HG02840 (cell line): ENCODE results near the gene CYSTM1.

Source experiments
- ATAC-seq: cut with Tn5 transposase; IDR thresholded peaks from one replicate; pipeline ENCODE4 v1.9.1; 2021; ENCODE audit warnings: mild to moderate bottlenecking, moderate library complexity, moderate number of reproducible peaks; ENCODE audit not compliant: unreplicated experiment, low FRiP score

The CYSTM1 gene

GRCh38 chr5:140249536-140249935 is 74.5 kb downstream of the CYSTM1 start:
- ATAC-seq = no peak

GRCh38 chr5:140250386-140250785 is 75.4 kb downstream of the CYSTM1 start:
- no peak for ATAC-seq

GRCh38 chr5:140251527-140251973 is 76.6 kb downstream of the CYSTM1 start:
- ATAC-seq = no peak

DNA sequence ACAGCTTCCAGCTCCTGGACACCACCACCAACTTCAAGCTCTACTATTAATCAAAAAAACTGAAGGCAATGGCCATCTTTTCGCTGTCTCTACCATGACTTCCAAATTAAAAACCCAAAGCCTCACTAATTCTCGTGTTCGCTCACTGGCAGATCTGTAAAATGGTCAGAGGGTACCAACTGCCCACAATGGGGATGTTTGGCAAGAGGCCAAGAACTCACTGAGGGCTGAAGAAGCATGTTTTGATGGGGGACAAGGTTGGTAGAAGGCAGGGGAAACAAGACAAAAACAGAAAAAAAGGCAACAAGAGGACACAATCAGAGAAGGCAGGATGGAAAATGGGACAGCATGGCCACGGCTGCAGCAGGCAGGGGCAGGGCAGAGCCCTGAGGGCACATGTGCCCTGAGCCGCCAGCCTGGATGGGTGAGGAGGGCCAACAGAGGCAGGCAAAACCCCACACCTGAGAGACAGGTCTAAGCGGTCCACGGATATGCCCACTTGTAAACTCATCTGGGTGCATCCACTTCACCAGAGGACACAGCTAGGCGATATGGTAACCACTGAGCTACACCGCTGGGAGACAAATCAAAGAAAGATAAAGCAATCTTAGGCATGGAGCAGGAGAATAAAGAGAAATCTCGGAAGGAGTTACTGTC is 77.6 kb downstream of the CYSTM1 start:
- no peak for ATAC-seq

- no peak for ATAC-seq
Measured at GRCh38 chr5:140253985-140254384, 79.0 kb downstream of the CYSTM1 start.

- ATAC-seq = no peak
Measured at GRCh38 chr5:140255460-140256157, 80.6 kb downstream of the CYSTM1 start.

- ATAC-seq = no peak
Measured at GRCh38 chr5:140256726-140257125, 81.7 kb downstream of the CYSTM1 start.

DNA sequence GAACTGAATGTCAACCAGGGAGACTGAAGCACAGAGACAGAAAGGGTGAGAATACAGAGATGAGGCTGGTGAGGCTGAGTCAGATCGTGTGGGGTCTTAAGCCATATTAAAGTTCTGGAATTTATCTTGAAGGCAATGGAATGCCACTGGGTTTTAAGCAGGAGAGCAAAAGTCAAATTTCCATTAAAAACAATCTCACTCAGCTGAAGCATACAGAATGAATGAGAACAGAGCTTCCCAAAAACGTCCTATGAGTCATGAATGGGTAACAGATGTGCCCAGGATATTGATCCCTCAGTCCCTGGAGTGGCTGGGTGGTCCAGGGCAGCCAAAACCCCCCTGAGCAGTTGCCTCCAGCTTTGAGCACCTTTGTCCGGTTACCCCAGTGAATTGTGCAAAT is 83.0 kb downstream of the CYSTM1 start:
- no peak for ATAC-seq

- ATAC-seq = no peak
Measured at GRCh38 chr5:140258873-140259272, 83.9 kb downstream of the CYSTM1 start.

DNA sequence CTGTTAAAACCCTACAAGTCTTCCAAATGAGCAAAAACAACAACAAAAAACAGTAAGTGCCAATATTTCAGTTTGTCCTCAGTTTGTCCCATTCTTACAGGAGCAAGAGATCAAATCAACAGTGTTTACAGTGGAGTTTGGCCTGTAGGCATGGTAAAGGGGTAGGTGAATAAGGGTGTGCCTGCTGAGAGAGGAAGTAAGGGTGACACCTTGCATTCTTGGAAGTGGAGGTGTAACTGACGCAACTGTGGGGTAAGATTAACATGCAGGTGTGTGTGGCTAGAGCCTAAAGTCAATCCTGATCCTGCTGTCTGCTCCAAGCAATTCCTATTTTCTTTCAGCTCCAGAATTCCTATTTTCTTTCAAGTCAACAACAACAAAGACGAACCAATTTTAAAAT is 84.5 kb downstream of the CYSTM1 start:
- no peak for ATAC-seq

- no peak for ATAC-seq
Measured at GRCh38 chr5:140260089-140260656, 85.2 kb downstream of the CYSTM1 start.

GRCh38 chr5:140261403-140262171 is 86.6 kb downstream of the CYSTM1 start:
- ATAC-seq = no peak

GRCh38 chr5:140262221-140262620 is 87.2 kb downstream of the CYSTM1 start:
- no peak for ATAC-seq

GRCh38 chr5:140262839-140263238 is 87.9 kb downstream of the CYSTM1 start:
- no peak for ATAC-seq

- ATAC-seq = no peak
Measured at GRCh38 chr5:140265845-140266244, 90.9 kb downstream of the CYSTM1 start.

- no peak for ATAC-seq
Measured at GRCh38 chr5:140266471-140267200, 91.6 kb downstream of the CYSTM1 start.

GRCh38 chr5:140267201-140267540 is 92.2 kb downstream of the CYSTM1 start:
- ATAC-seq = no peak

GRCh38 chr5:140267559-140268018 is 92.6 kb downstream of the CYSTM1 start:
- ATAC-seq = no peak

- ATAC-seq = no peak
Measured at GRCh38 chr5:140270008-140270407, 95.0 kb downstream of the CYSTM1 start.

DNA sequence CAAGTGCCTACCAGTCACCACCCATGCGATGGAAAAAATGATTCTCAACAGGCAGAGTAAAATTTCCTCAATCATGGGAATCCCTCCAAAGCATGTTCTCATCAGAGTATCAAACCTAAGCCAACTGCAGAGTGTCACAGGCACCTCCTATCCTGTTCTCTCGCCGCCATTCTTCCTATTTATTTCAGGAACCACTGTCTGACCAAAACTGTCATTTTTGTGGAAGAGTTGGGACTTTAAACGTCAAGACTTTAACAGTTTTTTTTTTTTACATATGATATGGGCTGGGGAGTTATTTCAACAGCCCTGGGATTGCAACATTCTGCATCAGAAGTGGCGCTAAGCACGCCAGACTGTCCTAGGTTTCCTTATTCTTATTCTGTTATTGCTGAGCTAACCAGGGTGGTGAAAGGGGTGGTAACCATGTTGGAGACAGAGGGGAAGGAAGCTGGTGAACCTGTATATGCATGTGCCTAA is 98.5 kb downstream of the CYSTM1 start:
- no peak for ATAC-seq
